Left lobe of liver (tissue), 2 donors: ENCODE results near the gene ME1. TPM values are rescaled to one million over a fixed set of nuclear protein-coding genes. Genes with fewer than 3 reads are reported as not detected.
"Not testable (repeated sequence)": the region's sequence is repeated elsewhere in the genome, so short reads cannot be mapped to it uniquely, and the experiment has no call there.

Source experiments
- ATAC-seq: fragments of 200-7000 bp; cut with Tn5 transposase; one replicate; pipeline ENCODE4 v1.9.1; 2020; ENCODE audit warnings: mild to moderate bottlenecking, moderate library complexity
- DNase-seq: peaks from one replicate; pipeline ENCODE4 v3.0.0-alpha.2; 2020; ENCODE audit warnings: low spot score
- total RNA-seq: library from RNA; stranded (reverse); gene quantifications from one replicate; pipeline ENCODE4 v1.2.1, GENCODE V29; 2021
- donor health status: DM: no; HTN: no; CAD: no; lungs with moderate emphysema.
- donor health status: DM: no; HTN: yes; CAD: no.

ME1 gene
- total RNA-seq, 1 donor from 2014 or later, result 13.7 TPM

- ATAC-seq (peak; percentile 97), DNase-seq (peak; percentile 91)
These were observed 237.7 kb downstream of the ME1 start, which contains the start of the genes PGM3 and RWDD2A for GRCh38 chr6:83192871-83193746. Gene PGM3, minus strand, starts transcription at chr6:83193265. Its CDS starts 2,253 bp downstream, at chr6:83191012. Gene RWDD2A, plus strand, starts transcription at chr6:83193357. Its CDS starts 1,095 bp downstream, at chr6:83194452.

GRCh38 chr6:83192456-83192855, 238.4 kb downstream of the ME1 start:
- DNase-seq (no peak), ATAC-seq (no peak)

GRCh38 chr6:83191974-83192373, 238.9 kb downstream of the ME1 start:
- not testable (repeated sequence) for DNase-seq, ATAC-seq

- ATAC-seq (no peak), DNase-seq (no peak)
These were observed 240.2 kb downstream of the ME1 start for GRCh38 chr6:83190626-83191025.

GRCh38 chr6:83188501-83188900, 242.3 kb downstream of the ME1 start:
- ATAC-seq, result no peak
- no peak for DNase-seq

GRCh38 chr6:83185096-83185495, 245.8 kb downstream of the ME1 start:
- no peak for DNase-seq
- ATAC-seq, result no peak

- ATAC-seq (no peak), DNase-seq (no peak)
These were observed 247.6 kb downstream of the ME1 start for GRCh38 chr6:83183082-83183828.

- no peak for ATAC-seq
- DNase-seq, result no peak
These were observed 248.7 kb downstream of the ME1 start for GRCh38 chr6:83182114-83182513.

GRCh38 chr6:83180426-83180950, 250.4 kb downstream of the ME1 start:
- ATAC-seq (no peak), DNase-seq (no peak)

- DNase-seq, result no peak
- no peak for ATAC-seq
These were observed 254.6 kb downstream of the ME1 start for GRCh38 chr6:83176246-83176645.

- no peak for ATAC-seq
- no peak for DNase-seq
These were observed 261.3 kb downstream of the ME1 start for GRCh38 chr6:83169511-83169910.

GRCh38 chr6:83169106-83169505, 261.7 kb downstream of the ME1 start:
- no peak for DNase-seq
- no peak for ATAC-seq

GRCh38 chr6:83168556-83168955, 262.3 kb downstream of the ME1 start:
- DNase-seq (no peak), ATAC-seq (no peak)

GRCh38 chr6:83167726-83168278, 263.0 kb downstream of the ME1 start:
- DNase-seq, result no peak
- ATAC-seq, result no peak

Other genes starting within 250 kb of the ME1 start
- 40.8 TPM for gene PGM3, start 237.8 kb downstream of the ME1 start, total RNA-seq
- gene RWDD2A, start 237.7 kb downstream of the ME1 start, total RNA-seq, result 2.5 TPM
- gene PRSS35, start 81.5 kb upstream of the ME1 start, total RNA-seq, result not detected